ENCODE data around the gene ARHGAP12. TPM values are rescaled to one million over a fixed set of nuclear protein-coding genes. Genes with fewer than 3 reads are reported as not detected.

ARHGAP12 gene
- total and polyA plus RNA-seq, 10 donors = 20.5 to 69.7 (median 46.9) TPM

- no peak for DNase-seq
- Histone ChIP-seq H3K36me3 (no peaks in the 10 kb centered on the region), H3K9me3 (no peaks in the 10 kb centered on the region), H3K27me3 (replicated peaks in 1 of 7) (no peaks in the 10 kb centered on the region), H3K27ac (no peak overlapping the region), H3K4me1 (peaks cover 3 to 51% (median 25%) of the 10 kb centered on the region in 6 donors), H3K4me3 (no peak overlapping the region)
- WGBS, 5 donors = 95 to 98% (median 96%) methylated on average over 3 of the region's 3 CpGs
- intact Hi-C loops (cut with DNase I; ENCODE audit: low total_unique reads) = no loop called here
- TF ChIP-seq POLR2A (IDR thresholded peaks at IDR 0.05) = no peak
- TF ChIP-seq CTCF (IDR thresholded peaks at IDR 0.05 in 8 of 11, conservative IDR thresholded peaks at IDR 0.05 in 3 of 11) = no peak
- no peak for TF ChIP-seq POLR2AphosphoS5 (IDR thresholded peaks at IDR 0.05)
These were observed 15.4 kb upstream of the ARHGAP12 start for GRCh38 chr10:31944071-31944433.

GRCh38 chr10:31942892-31943291 is 14.3 kb upstream of the ARHGAP12 start:
- intact Hi-C loops (cut with DNase I; ENCODE audit: low total_unique reads) = no loop called here
- no peaks in the 10 kb centered on the region for H3K36me3 ChIP-seq
- no peak for DNase-seq
- H3K4me1 ChIP-seq = peaks cover 3 to 48% (median 24%) of the 10 kb centered on the region in 6 donors
- TF ChIP-seq CTCF (IDR thresholded peaks at IDR 0.05 in 8 of 11, conservative IDR thresholded peaks at IDR 0.05 in 3 of 11) (no peak), POLR2AphosphoS5 (IDR thresholded peaks at IDR 0.05) (no peak), POLR2A (IDR thresholded peaks at IDR 0.05) (no peak)
- no peak overlapping the region for H3K27ac ChIP-seq
- 91 to 96% (median 95%) methylated on average over 4 of the region's 4 CpGs for WGBS, 5 donors
- H3K9me3 ChIP-seq = no peaks in the 10 kb centered on the region
- H3K27me3 ChIP-seq (replicated peaks in 1 of 7) = no peaks in the 10 kb centered on the region
- H3K4me3 ChIP-seq = no peak overlapping the region

GRCh38 chr10:31942435-31942834 is 13.8 kb upstream of the ARHGAP12 start:
- 92 to 100% (median 96%) methylated on average over 1 of the region's 1 CpG for WGBS, 5 donors
- no peak for DNase-seq
- no peaks in the 10 kb centered on the region for H3K36me3 ChIP-seq
- H3K27ac ChIP-seq = no peak overlapping the region
- no peak for TF ChIP-seq POLR2AphosphoS5 (IDR thresholded peaks at IDR 0.05)
- TF ChIP-seq CTCF (IDR thresholded peaks at IDR 0.05 in 8 of 11, conservative IDR thresholded peaks at IDR 0.05 in 3 of 11) = no peak
- TF ChIP-seq POLR2A (IDR thresholded peaks at IDR 0.05) = no peak
- no peaks in the 10 kb centered on the region for H3K9me3 ChIP-seq
- no peaks in the 10 kb centered on the region for H3K27me3 ChIP-seq (replicated peaks in 1 of 7)
- H3K4me3 ChIP-seq = no peak overlapping the region
- H3K4me1 ChIP-seq = peaks cover 3 to 43% (median 21%) of the 10 kb centered on the region in 6 donors
- intact Hi-C loops (cut with DNase I; ENCODE audit: low total_unique reads) = no loop called here

GRCh38 chr10:31940839-31941653 is 12.4 kb upstream of the ARHGAP12 start:
- no peak overlapping the region for H3K4me3 ChIP-seq
- DNase-seq = no peak
- 64 to 80% (median 71%) methylated on average over 7 of the region's 7 CpGs for WGBS, 5 donors
- no peak for TF ChIP-seq CTCF (IDR thresholded peaks at IDR 0.05 in 8 of 11, conservative IDR thresholded peaks at IDR 0.05 in 3 of 11)
- no peak for TF ChIP-seq POLR2A (IDR thresholded peaks at IDR 0.05)
- no peak for TF ChIP-seq POLR2AphosphoS5 (IDR thresholded peaks at IDR 0.05)
- H3K9me3 ChIP-seq = no peaks in the 10 kb centered on the region
- H3K4me1 ChIP-seq = peaks cover 3 to 33% (median 18%) of the 10 kb centered on the region in 6 donors
- peak overlapping the region in 5 of 8 donors; percentile 21 to 67 (median 59) for H3K27ac ChIP-seq
- intact Hi-C loops (cut with DNase I; ENCODE audit: low total_unique reads) = no loop called here
- H3K27me3 ChIP-seq (replicated peaks in 1 of 7) = no peaks in the 10 kb centered on the region
- no peaks in the 10 kb centered on the region for H3K36me3 ChIP-seq

Measured in spleen (tissue), 11 donors.